HEK293T (cell line): ENCODE data around the gene ANKRD11.

Source experiments
- CTCF ChIA-PET: fragments of 350-600 bp; formaldehyde crosslinking; extraction: SDS; loops from one replicate; lab custom pipeline; 2021; ENCODE audit warnings: antibody characterized with exemption, inconsistent platforms; lab: Yijun Ruan, JAX
- POLR2A ChIA-PET: fragments of 350-600 bp; formaldehyde crosslinking; extraction: SDS; loops from one replicate; lab custom pipeline; 2020; ENCODE audit warnings: antibody characterized with exemption, inconsistent platforms; lab: Yijun Ruan, JAX
- DNase-seq: peaks from one replicate; pipeline ENCODE4 v3.0.0; 2012; ENCODE audit warnings: mixed read lengths; ENCODE audit errors: extremely low spot score
- ARNT ChIP-seq: fragments of 450-650 bp; IDR thresholded peaks from 2 replicates; pipeline ENCODE4 v1.6.1; 2017; ENCODE audit warnings: mild to moderate bottlenecking
- BHLHE40 ChIP-seq: fragments of 450-650 bp; IDR thresholded peaks from 2 replicates; pipeline ENCODE4 v1.6.1; 2016; ENCODE audit warnings: mild to moderate bottlenecking, moderate library complexity, borderline replicate concordance
- CTBP1 ChIP-seq: fragments of 450-650 bp; IDR thresholded peaks from 2 replicates; pipeline ENCODE4 v1.6.1; 2016; ENCODE audit warnings: borderline replicate concordance
- ELF4 ChIP-seq: fragments of 450-650 bp; IDR thresholded peaks from 2 replicates; pipeline ENCODE4 v1.6.1; 2017; ENCODE audit warnings: antibody characterized with exemption
- FOXA1 ChIP-seq: fragments of 450-650 bp; IDR thresholded peaks from 2 replicates; pipeline ENCODE4 v1.6.1; 2016; ENCODE audit warnings: mild to moderate bottlenecking
- FOXK2 ChIP-seq: fragments of 450-650 bp; IDR thresholded peaks from 2 replicates; pipeline ENCODE4 v1.6.1; 2016; ENCODE audit warnings: mild to moderate bottlenecking
- FOXM1 ChIP-seq: fragments of 450-650 bp; IDR thresholded peaks from 2 replicates; pipeline ENCODE4 v1.6.1; 2017; ENCODE audit warnings: mild to moderate bottlenecking, borderline replicate concordance
- HDGF ChIP-seq: fragments of 450-650 bp; IDR thresholded peaks from 2 replicates; pipeline ENCODE4 v1.6.1; 2017; ENCODE audit warnings: antibody characterized with exemption, borderline replicate concordance
- L3MBTL2 ChIP-seq: fragments of 450-650 bp; conservative IDR thresholded peaks from 2 replicates; pipeline ENCODE4 v1.6.1; 2016; ENCODE audit warnings: mild to moderate bottlenecking
- LEF1 ChIP-seq: fragments of 450-650 bp; IDR thresholded peaks from 2 replicates; pipeline ENCODE4 v1.6.1; 2017; ENCODE audit warnings: mild to moderate bottlenecking, borderline replicate concordance
- NFRKB ChIP-seq: fragments of 450-650 bp; IDR thresholded peaks from 2 replicates; pipeline ENCODE4 v1.6.1; 2016; ENCODE audit warnings: mild to moderate bottlenecking, moderate library complexity
- SP1 ChIP-seq: fragments of 450-650 bp; IDR thresholded peaks from 2 replicates; pipeline ENCODE4 v1.6.1; 2017
- SUZ12 ChIP-seq: fragments of 450-650 bp; IDR thresholded peaks from 2 replicates; pipeline ENCODE4 v1.6.1; 2016; ENCODE audit warnings: mild to moderate bottlenecking
- ZNF384 ChIP-seq: fragments of 450-650 bp; IDR thresholded peaks from 2 replicates; pipeline ENCODE4 v1.6.1; 2016
- TF ChIP-seq, protein P1 (sequence below): fragments of 450-650 bp; IDR thresholded peaks from 2 replicates; pipeline ENCODE4 v1.6.1; 2016

The ANKRD11 gene

DNA sequence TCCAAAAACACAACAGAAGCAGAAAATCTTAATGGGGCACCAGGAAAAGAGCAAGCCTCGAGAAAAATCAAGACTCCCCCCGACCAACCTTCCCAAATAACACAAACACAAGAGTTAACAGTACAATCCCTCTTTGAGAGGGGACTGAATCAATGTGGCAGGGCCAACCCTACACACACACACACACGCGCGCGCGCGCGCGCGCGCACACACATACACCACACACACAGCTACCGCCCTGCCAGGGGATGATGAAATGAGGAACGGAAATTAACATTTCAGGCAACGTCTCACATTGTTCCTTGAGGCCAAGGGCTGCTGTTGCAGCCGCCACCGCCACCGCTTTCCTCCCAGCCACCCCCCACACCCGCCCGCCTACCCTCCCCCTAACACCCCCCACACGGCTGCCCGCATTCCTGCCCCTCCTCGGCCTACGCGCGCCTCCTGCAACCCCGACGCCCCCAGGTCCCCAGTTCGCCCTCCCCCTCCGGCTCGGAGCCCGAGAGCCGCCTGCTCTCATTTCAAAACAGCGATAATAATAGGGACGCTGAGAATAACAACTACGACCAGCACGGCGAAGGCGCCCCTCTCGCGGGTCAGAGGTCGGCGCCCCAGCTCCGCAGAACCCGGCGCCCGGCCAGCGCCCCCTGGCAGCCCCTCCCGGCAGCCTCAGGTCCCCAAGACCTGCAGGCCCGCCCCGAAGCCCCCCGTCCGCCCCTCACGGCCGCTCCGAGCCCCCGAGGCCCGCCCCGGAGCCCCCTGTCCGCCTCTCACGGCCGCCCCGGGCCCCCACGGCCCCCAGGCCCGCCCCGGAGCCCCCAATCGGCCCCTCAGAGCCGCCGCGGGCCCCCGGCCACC is 1.1 kb downstream of the ANKRD11 start:
- peak; percentile 69 for DNase-seq
- POLR2A ChIA-PET: interaction anchor here (0.6 to 1.9 kb wide), 7 partner anchors 15 to 143 kb away, joined by 3 to 11 read pairs (median 3); partner anchors contain the start of gene SPG7
- no peak for TF ChIP-seq HDGF
- TF ChIP-seq FOXA1: no peak
- TF ChIP-seq, protein P1, sequence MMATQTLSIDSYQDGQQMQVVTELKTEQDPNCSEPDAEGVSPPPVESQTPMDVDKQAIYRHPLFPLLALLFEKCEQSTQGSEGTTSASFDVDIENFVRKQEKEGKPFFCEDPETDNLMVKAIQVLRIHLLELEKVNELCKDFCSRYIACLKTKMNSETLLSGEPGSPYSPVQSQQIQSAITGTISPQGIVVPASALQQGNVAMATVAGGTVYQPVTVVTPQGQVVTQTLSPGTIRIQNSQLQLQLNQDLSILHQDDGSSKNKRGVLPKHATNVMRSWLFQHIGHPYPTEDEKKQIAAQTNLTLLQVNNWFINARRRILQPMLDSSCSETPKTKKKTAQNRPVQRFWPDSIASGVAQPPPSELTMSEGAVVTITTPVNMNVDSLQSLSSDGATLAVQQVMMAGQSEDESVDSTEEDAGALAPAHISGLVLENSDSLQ: peak; percentile 50; the same call in 1 of the 2 replicates
- no peak for TF ChIP-seq FOXM1
- peak; percentile 52 for TF ChIP-seq CTBP1
- 0 out of 2 replicates have a peak, but pooled peaks have one; percentile 14 for TF ChIP-seq L3MBTL2
- CTCF ChIA-PET: interaction anchor here (0.7 kb wide), 1 partner anchor 210 kb away, joined by 3 read pairs; no protein-coding TSS in a partner anchor

DNA sequence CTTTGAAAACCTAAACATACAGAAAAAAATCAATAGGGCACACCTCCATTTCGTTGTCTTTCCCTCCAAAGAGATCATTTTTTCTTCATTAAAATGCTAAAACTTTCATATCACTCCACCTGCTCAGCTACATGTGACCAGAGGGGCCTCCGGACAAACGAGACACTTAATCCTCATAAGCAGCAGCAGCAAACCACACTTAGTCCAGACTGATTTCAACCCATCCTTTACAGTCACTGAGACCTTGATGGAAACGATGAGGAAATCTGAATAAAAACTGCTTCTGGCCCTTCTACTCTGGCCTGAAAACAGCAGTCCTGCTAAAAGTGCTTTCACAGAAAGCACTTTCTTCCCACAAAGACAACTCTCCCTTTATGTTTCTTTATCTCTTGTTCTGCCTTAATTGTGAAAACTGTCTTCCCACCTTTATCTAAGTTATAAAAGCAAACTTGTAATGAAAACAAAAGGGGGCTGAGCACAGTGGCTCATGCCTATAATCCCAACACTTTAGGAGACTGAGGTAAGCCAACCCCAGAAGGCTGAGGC is 4.6 kb downstream of the ANKRD11 start:
- POLR2A ChIA-PET: no interaction called here
- TF ChIP-seq, protein P1: no peak
- TF ChIP-seq SP1 (no peak), LEF1 (no peak)
- no peak for DNase-seq
- CTCF ChIA-PET: no interaction called here

DNA sequence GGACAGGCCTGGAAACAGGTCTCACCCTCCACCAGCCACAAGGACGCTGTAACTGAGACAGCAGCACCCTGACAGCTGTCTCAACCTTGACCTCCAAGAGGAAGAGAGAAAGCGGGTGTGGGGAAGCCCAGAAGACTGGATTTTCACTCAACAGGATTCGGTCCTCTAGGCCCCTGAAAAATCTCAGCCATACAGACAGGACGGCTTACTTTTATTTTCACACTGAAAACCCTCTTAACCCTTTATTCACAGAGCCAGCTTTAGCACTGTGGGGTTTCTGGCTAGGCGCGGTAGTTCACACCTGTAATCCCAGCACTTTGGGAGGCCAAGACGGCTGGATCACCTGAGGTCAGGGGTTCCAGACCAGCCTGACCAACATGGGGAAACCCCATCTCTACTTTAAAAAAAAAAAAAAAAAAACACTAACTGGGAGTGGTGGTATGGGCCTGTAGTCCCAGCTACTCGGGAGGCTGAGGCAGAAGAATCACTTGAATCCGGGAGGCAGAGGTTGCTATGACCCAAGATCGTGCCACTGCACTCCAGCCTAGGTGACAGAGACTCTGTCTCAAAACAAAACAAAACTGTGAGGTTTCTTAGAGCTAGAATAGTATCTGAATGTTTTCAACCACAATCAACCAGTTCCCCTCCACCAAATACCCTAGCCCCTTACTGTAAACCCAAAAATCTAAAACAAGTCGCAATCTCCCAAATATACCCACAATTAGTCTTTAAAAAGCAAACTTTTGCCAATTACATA is 5.3 kb downstream of the ANKRD11 start:
- TF ChIP-seq NFRKB (no peak), ARNT (no peak), ELF4 (no peak), FOXK2 (no peak), L3MBTL2 (no peak), FOXA1 (no peak), HDGF (no peak)
- ChIA-PET POLR2A (no interaction called here), CTCF (no interaction called here)
- DNase-seq: no peak

DNA sequence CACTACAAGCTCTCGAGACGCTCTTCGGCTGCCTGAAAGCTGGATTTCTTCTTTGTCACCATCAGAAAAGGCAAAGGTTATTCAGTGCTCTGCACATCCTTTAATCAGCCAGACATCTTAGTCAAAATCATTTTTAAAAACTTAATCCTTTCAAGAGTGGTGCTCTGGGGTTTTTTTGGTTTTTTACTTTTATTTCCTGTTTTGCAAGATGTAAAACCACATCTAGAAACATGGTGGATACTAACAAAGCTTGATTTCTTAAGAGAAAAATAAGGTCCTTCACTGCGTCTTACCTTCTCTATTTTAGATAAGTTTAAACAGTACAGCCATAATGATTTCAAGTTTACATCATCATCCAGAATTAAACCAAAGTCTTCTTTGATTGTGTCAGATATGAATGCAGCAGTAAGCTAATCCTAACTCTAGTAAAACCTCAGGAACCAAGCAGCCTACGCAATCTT is 6.3 kb downstream of the ANKRD11 start:
- ChIA-PET POLR2A (no interaction called here), CTCF (no interaction called here)
- DNase-seq: no peak
- TF ChIP-seq CTBP1 (no peak), SP1 (no peak), SUZ12 (no peak), BHLHE40 (no peak), HDGF (no peak), FOXK2 (no peak), ELF4 (no peak), LEF1 (no peak)

DNA sequence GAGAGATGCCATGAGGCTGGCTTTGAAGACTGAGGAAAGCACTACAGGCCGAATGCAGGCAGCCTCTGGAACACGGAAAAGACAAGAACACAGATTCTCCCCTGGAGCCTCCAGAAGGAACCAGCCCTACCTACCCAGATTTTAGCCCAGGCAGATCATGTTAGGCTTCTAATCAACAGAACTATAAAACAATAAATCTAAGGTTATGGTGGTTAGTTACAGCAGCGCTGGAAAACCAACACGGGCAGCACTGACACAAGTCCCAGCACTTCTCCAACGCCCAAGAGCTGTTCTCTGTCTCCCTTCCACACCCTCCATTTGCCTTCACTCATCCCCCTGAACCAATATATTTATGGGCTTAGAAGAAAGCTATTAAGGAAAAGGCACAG is 7.5 kb downstream of the ANKRD11 start:
- ChIA-PET CTCF (no interaction called here), POLR2A (interaction anchor here (1.2 kb wide), 1 partner anchor 16 kb away, joined by 3 read pairs; no protein-coding TSS in a partner anchor)
- no peak for DNase-seq
- TF ChIP-seq, protein P1: peak; percentile 42
- TF ChIP-seq CTBP1: no peak

DNA sequence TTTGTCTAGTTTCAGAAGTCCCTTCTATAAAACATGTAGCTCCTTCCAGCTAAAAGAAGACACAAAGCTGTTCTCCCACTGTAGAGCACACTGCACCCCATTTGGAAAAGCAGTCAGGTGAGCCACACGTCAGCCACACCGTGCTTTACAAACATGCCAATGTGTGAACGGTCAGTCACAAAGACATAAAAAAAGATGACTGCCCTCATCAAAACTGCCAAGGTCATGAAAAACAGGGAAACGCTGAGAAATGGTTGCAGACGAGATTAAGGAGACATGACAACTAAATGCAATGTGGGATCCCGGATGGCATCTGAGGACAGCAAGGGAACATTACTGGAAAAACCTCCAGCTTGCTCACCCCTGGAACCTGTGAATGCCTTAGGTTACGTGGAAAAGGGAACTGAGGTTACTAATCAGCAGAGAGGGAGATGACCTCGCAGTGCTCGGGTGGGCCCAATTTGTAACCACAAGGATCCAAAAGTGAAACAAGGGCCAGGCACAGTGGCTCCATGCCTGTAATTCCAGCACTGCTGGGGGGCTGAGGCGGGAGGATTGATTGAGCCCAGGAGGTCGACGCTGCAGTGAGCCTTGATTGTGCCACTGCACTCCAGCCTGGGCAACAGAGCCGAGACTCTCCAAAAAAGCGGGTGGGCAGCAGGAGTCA is 8.1 kb downstream of the ANKRD11 start:
- no peak for TF ChIP-seq L3MBTL2
- TF ChIP-seq NFRKB: no peak
- no peak for TF ChIP-seq HDGF
- no peak for TF ChIP-seq ELF4
- no peak for TF ChIP-seq FOXM1
- no peak for TF ChIP-seq ARNT
- no peak for TF ChIP-seq SUZ12
- no peak for TF ChIP-seq CTBP1
- no peak for TF ChIP-seq ZNF384
- no peak for TF ChIP-seq LEF1
- TF ChIP-seq FOXK2: no peak
- DNase-seq: no peak
- POLR2A ChIA-PET: interaction anchor here (1.2 kb wide), 1 partner anchor 15 kb away, joined by 3 read pairs; no protein-coding TSS in a partner anchor
- CTCF ChIA-PET: no interaction called here
